ENCODE measurements around the gene RYR1.

Gene RYR1

GRCh38 chr19:38542040-38542439 is 108.5 kb downstream of the RYR1 start:
- Histone ChIP-seq H3K27ac (replicated peaks) (no peak overlapping the region), H3K27me3 (ENCODE audit: insufficient read depth, poor library complexity, severe bottlenecking) (no peaks in the 10 kb centered on the region), H3K4me3 (replicated peaks; ENCODE audit: insufficient read depth, low read length) (no peak overlapping the region)
- DNase-seq (ENCODE audit: low read depth in 1 of 2, low spot score in 1 of 2), result no peak
- TF ChIP-seq REST (IDR thresholded peaks at IDR 0.05; ENCODE audit: insufficient replicate concordance, low read depth), result no peak
- TF ChIP-seq CTCF (IDR thresholded peaks at IDR 0.05; ENCODE audit: insufficient read depth, low read length), result no peak
- TF ChIP-seq POLR2AphosphoS5 (IDR thresholded peaks at IDR 0.05; ENCODE audit: low read depth), result no peak
- no peak for TF ChIP-seq SPI1 (IDR thresholded peaks at IDR 0.05; ENCODE audit: borderline replicate concordance, low read depth)
- no peak for TF ChIP-seq GABPA (IDR thresholded peaks at IDR 0.05; ENCODE audit: low read depth)

GRCh38 chr19:38543286-38543806 is 109.9 kb downstream of the RYR1 start:
- Histone ChIP-seq H3K27me3 (ENCODE audit: insufficient read depth, poor library complexity, severe bottlenecking) (no peaks in the 10 kb centered on the region), H3K27ac (replicated peaks) (no peak overlapping the region)
- DNase-seq (ENCODE audit: low read depth in 1 of 2, low spot score in 1 of 2), result no peak

More at GRCh38 chr19:38543286-38543806, 109.9 kb downstream of the RYR1 start:
- H3K4me3 ChIP-seq (replicated peaks; ENCODE audit: insufficient read depth, low read length), result no peak overlapping the region
- TF ChIP-seq POLR2AphosphoS5 (IDR thresholded peaks at IDR 0.05; ENCODE audit: low read depth) (no peak), CTCF (IDR thresholded peaks at IDR 0.05; ENCODE audit: insufficient read depth, low read length) (no peak), SPI1 (IDR thresholded peaks at IDR 0.05; ENCODE audit: borderline replicate concordance, low read depth) (no peak), GABPA (IDR thresholded peaks at IDR 0.05; ENCODE audit: low read depth) (no peak), REST (IDR thresholded peaks at IDR 0.05; ENCODE audit: insufficient replicate concordance, low read depth) (no peak)

Measured in HL-60 (cell line).